ENCODE measurements around the gene PER2.
A peak's percentile ranks its signal among the peaks of the same experiment; 100 is the strongest.

PER2 gene

GRCh38 chr2:238291550-238292281 lies 3.3 kb upstream of the PER2 start:
- intact Hi-C loops (cut with DNase I; ENCODE audit: low total_unique reads), result no loop called here
- Histone ChIP-seq H3K4me1 (peaks cover 0 to 21% (median 20%) of the 10 kb centered on the region in 4 donors), H3K27me3 (peaks cover 0 to 7% of the 10 kb centered on the region in 2 donors), H3K4me3 (no peak overlapping the region), H3K27ac (no peak overlapping the region), H3K9me3 (no peaks in the 10 kb centered on the region), H3K36me3 (no peaks in the 10 kb centered on the region)
- no peak for TF ChIP-seq CTCF (IDR thresholded peaks at IDR 0.05)
- DNase-seq, result no peak

- TF ChIP-seq CTCF (IDR thresholded peaks at IDR 0.05), result no peak
- peaks cover 0 to 28% (median 28%) of the 10 kb centered on the region in 4 donors for H3K4me1 ChIP-seq
- H3K9me3 ChIP-seq, result no peaks in the 10 kb centered on the region
- no peak overlapping the region for H3K4me3 ChIP-seq
- H3K27me3 ChIP-seq, result peaks cover 0 to 5% of the 10 kb centered on the region in 2 donors
- H3K36me3 ChIP-seq, result no peaks in the 10 kb centered on the region
- intact Hi-C loops (cut with DNase I; ENCODE audit: low total_unique reads), result no loop called here
- H3K27ac ChIP-seq, result no peak overlapping the region
- DNase-seq, result no peak
Measured at GRCh38 chr2:238290715-238291549, 2.5 kb upstream of the PER2 start.

- Histone ChIP-seq H3K9me3 (no peaks in the 10 kb centered on the region), H3K4me3 (no peak overlapping the region), H3K27ac (no peak overlapping the region), H3K27me3 (no peaks in the 10 kb centered on the region), H3K4me1 (peaks cover 0 to 37% (median 35%) of the 10 kb centered on the region in 4 donors), H3K36me3 (no peaks in the 10 kb centered on the region)
- DNase-seq, result peak; percentile 32 to 68
- intact Hi-C loops (cut with DNase I; ENCODE audit: low total_unique reads), result no loop called here
- TF ChIP-seq CTCF (IDR thresholded peaks at IDR 0.05), result no peak
Measured at GRCh38 chr2:238290091-238290509, 1.7 kb upstream of the PER2 start.

GRCh38 chr2:238289574-238289973 lies 1.2 kb upstream of the PER2 start:
- Histone ChIP-seq H3K4me1 (peaks cover 0 to 42% (median 40%) of the 10 kb centered on the region in 4 donors), H3K27me3 (no peaks in the 10 kb centered on the region), H3K9me3 (no peaks in the 10 kb centered on the region), H3K36me3 (no peaks in the 10 kb centered on the region), H3K27ac (peak overlapping the region; percentile 98 to 99), H3K4me3 (peak overlapping the region; percentile 86 to 90)
- intact Hi-C loops (cut with DNase I; ENCODE audit: low total_unique reads), result loop anchor here (2.0 to 10.0 kb wide), 2 partner anchors 31 to 1955 kb away; partner anchors contain the start of gene TRAF3IP1
- DNase-seq, result peak; percentile 17 to 63
- no peak for TF ChIP-seq CTCF (IDR thresholded peaks at IDR 0.05)

- intact Hi-C loops (cut with DNase I; ENCODE audit: low total_unique reads), result loop anchor here (2.0 to 10.0 kb wide), 2 partner anchors 32 to 1956 kb away; partner anchors contain the start of gene TRAF3IP1
- peak overlapping the region; percentile 86 to 90 for H3K4me3 ChIP-seq
- no peaks in the 10 kb centered on the region for H3K36me3 ChIP-seq
- H3K27ac ChIP-seq, result peak overlapping the region; percentile 98 to 99
- TF ChIP-seq CTCF (IDR thresholded peaks at IDR 0.05), result peak; percentile 19 to 20
- no peaks in the 10 kb centered on the region for H3K9me3 ChIP-seq
- peak; percentile 99 for DNase-seq
- H3K4me1 ChIP-seq, result peaks cover 0 to 48% (median 43%) of the 10 kb centered on the region in 4 donors
- H3K27me3 ChIP-seq, result no peaks in the 10 kb centered on the region
Measured at GRCh38 chr2:238288650-238289573, 502 bp upstream of the PER2 start.
